Astrocyte of the spinal cord (primary cell): ENCODE measurements around the gene PIEZO2.

Source experiments
- DNase-seq: peaks from one replicate; pipeline ENCODE4 v3.0.0; 2011; ENCODE audit warnings: low read depth, low spot score
- H3K4me3 ChIP-seq: 2 replicates; pipeline ENCODE4 v1.5.1; 2011; ENCODE audit warnings: low read depth, mild to moderate bottlenecking, low read length, moderate library complexity
- in situ Hi-C: cut with HindIII; loops from 2 replicates; pipeline ENCODE4 v1.10.0; 2017; ENCODE audit warnings: low sequenced_read_pairs
- TF ChIP-seq, protein P1 (sequence below): IDR thresholded peaks from 2 replicates; pipeline ENCODE4 v1.5.1; 2012; ENCODE audit warnings: low read depth, mild to moderate bottlenecking, low read length, inconsistent platforms

Gene PIEZO2

GRCh38 chr18:10798727-10799550 is 350.4 kb downstream of the PIEZO2 start:
- H3K4me3 ChIP-seq = no peak overlapping the region
- DNase-seq = peak; percentile 10
- TF ChIP-seq, protein P1, sequence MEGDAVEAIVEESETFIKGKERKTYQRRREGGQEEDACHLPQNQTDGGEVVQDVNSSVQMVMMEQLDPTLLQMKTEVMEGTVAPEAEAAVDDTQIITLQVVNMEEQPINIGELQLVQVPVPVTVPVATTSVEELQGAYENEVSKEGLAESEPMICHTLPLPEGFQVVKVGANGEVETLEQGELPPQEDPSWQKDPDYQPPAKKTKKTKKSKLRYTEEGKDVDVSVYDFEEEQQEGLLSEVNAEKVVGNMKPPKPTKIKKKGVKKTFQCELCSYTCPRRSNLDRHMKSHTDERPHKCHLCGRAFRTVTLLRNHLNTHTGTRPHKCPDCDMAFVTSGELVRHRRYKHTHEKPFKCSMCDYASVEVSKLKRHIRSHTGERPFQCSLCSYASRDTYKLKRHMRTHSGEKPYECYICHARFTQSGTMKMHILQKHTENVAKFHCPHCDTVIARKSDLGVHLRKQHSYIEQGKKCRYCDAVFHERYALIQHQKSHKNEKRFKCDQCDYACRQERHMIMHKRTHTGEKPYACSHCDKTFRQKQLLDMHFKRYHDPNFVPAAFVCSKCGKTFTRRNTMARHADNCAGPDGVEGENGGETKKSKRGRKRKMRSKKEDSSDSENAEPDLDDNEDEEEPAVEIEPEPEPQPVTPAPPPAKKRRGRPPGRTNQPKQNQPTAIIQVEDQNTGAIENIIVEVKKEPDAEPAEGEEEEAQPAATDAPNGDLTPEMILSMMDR = no peak
- in situ Hi-C loops = no loop called here

DNA sequence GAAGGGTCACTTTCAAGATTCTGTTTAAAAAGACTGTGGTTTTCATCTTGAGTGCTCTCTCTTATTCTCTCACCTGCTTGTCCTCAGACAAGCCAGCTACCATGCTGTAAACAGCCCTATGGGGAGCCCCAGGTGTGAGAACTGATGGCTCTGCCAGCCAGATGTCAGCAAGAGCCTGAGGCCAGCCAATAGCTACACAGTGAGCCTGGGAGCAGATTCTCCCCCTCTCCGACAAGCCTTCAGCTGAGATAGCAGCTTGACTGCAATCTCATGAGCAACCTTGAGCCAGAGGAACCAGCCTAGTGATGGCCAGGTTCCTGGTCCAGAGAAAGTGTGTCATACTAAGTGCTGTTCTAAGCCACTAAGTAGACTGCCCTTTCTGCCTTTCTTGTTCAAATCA is 351.5 kb downstream of the PIEZO2 start:
- DNase-seq = no peak
- in situ Hi-C loops = no loop called here
- H3K4me3 ChIP-seq = no peak overlapping the region
- TF ChIP-seq, protein P1 = no peak

- TF ChIP-seq, protein P1 = no peak
- DNase-seq = no peak
- in situ Hi-C loops = no loop called here
- H3K4me3 ChIP-seq = no peak overlapping the region
Observed at GRCh38 chr18:10794771-10795170, 354.6 kb downstream of the PIEZO2 start.

DNA sequence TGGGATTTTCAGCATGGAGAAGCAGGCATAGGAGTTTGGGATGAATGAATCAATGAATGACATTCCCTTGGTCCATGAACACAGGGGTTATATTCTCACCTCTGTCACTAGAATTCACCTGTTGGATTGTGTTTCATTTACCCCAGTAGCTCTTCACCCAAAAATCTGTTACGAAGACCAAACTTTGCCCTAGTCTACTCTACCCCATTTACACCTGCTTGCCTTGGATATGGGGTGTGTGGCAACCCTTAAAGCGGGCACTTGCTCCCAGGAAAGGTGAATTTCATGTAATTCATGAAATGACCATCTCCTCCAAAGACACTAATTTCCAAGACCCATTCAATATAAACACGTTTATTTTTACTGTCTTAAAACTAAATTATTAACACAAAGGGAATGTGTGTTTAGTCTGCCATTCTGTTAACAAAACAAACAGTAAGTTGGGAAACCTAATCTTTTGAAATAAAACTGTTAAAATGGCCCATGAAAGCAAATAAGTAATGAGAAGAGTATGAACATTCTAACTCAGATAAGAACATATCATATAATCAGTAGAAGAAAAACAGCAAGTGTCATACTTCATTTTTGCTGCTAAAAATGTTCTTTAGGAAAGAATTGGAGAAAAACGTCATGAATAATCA is 355.5 kb downstream of the PIEZO2 start:
- in situ Hi-C loops = no loop called here
- no peak overlapping the region for H3K4me3 ChIP-seq
- TF ChIP-seq, protein P1 = no peak
- DNase-seq = no peak

DNA sequence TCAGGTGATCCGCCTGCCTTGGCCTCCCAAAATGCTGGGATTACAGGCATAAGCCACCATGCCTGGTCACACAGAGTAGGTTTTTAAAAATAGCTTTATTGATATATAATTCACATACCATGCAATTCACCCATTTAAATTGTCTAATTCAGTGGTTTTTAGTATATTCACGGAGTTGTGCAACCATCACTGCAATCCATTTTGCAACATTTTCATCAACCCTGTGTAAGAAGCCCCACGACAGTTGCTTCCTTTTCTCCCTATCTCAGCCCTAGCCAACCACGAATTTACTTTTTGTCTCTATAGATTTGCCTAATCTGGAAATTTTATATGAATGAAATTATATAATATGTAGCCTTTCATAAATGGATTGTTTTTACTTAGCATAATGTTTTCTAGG is 357.2 kb downstream of the PIEZO2 start:
- in situ Hi-C loops = no loop called here
- TF ChIP-seq, protein P1 = no peak
- no peak for DNase-seq
- no peak overlapping the region for H3K4me3 ChIP-seq

DNA sequence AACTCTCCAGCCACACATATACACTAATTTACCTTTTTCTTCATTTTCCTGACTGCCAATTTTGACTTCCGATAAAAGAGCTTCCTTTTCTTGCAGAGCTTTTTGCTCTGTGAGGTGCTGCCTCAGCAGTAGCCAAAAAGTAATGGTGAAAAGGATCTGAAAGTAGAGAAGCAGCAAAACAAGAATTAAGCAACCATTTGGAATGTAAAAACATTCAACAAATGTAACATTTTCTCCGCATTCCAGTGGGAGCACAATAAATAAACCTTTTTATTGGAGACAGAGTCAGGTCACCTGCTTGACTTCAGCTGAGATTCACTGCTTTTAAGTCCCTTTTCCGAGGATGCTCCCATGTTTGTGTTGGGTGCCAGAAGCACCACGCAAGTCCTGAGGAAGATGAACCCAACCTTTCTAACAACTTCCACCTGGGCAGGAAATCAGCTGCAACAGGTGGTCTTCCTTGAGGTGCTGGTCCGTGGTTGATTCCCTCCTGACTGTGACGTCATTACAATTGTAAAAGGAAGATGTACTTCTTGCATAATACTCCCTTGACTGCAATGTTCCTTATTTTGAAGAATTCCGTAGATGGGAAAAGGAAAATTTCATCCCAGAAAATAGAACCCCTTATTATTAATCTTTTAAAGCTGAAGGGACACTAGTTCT is 358.1 kb downstream of the PIEZO2 start:
- no peak overlapping the region for H3K4me3 ChIP-seq
- TF ChIP-seq, protein P1 = no peak
- in situ Hi-C loops = no loop called here
- DNase-seq = peak; percentile 10
